ENCODE measurements around the gene SLC9A9. TPM values are rescaled to one million over a fixed set of nuclear protein-coding genes. Genes with fewer than 3 reads are reported as not detected.

Gene SLC9A9
- total RNA-seq, 3 donors from 2014 or later (not counting 1 experiment from before 2014, with no cell fraction given), result 24.0 to 29.1 (median 27.2) TPM

- peaks cover 20% of the 10 kb centered on the region in 2 donors for H3K4me1 Mint-ChIP-seq
- H3K9me3 Mint-ChIP-seq, result no peaks in the 10 kb centered on the region
- no peaks in the 10 kb centered on the region for H3K36me3 Mint-ChIP-seq
- H3K4me3 Mint-ChIP-seq, result peak overlapping the region; percentile 85
- H3K4me1 ChIP-seq (ENCODE audit: control insufficient read depth, insufficient read depth, low read length), result peaks cover 6% of the 10 kb centered on the region
- H3K27ac ChIP-seq (ENCODE audit: low read length), result no peak overlapping the region
- 88% methylated on average over 1 of the region's 2 CpGs for WGBS (ENCODE audit: insufficient coverage)
- no peaks in the 10 kb centered on the region for H3K36me3 ChIP-seq (ENCODE audit: control insufficient read depth, insufficient read depth, low read length)
- H3K27me3 ChIP-seq (ENCODE audit: control insufficient read depth, insufficient read depth, low read length), result no peaks in the 10 kb centered on the region
- DNase-seq, result no peak
- H3K4me3 ChIP-seq (ENCODE audit: low read length), result no peak overlapping the region
- no peaks in the 10 kb centered on the region for H3K27me3 Mint-ChIP-seq (ENCODE audit: low read depth in 2 of 2)
- H3K27ac Mint-ChIP-seq, result peak overlapping the region; percentile 4 to 37
- no peak for ATAC-seq
- no peaks in the 10 kb centered on the region for H3K9me3 ChIP-seq (ENCODE audit: control insufficient read depth, insufficient read depth, low read length)
- intact Hi-C loops (cut with micrococcal nuclease), result no loop called here
- TF ChIP-seq, protein P1, sequence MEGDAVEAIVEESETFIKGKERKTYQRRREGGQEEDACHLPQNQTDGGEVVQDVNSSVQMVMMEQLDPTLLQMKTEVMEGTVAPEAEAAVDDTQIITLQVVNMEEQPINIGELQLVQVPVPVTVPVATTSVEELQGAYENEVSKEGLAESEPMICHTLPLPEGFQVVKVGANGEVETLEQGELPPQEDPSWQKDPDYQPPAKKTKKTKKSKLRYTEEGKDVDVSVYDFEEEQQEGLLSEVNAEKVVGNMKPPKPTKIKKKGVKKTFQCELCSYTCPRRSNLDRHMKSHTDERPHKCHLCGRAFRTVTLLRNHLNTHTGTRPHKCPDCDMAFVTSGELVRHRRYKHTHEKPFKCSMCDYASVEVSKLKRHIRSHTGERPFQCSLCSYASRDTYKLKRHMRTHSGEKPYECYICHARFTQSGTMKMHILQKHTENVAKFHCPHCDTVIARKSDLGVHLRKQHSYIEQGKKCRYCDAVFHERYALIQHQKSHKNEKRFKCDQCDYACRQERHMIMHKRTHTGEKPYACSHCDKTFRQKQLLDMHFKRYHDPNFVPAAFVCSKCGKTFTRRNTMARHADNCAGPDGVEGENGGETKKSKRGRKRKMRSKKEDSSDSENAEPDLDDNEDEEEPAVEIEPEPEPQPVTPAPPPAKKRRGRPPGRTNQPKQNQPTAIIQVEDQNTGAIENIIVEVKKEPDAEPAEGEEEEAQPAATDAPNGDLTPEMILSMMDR (IDR thresholded peaks at IDR 0.05), result no peak
These were observed 485.9 kb downstream of the SLC9A9 start for GRCh38 chr3:143362115-143362991.

DNA sequence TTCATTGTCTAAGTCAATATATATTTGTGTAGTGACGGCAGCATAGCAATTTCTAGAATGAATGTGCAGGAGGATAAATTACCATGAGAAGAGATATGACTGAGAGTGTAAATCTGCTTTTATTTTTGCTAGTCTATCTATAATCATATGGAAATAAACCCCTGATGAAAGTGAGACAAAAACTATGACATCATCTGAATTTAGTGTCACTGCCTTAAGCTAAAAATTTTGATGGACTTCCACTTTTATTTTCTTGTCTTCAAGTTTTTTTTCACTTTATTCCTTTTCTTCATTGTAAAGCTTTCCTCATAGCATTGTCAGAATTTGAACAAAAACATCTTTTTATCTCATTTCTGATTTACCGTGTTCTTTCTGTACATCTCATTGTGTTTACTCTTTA, 486.7 kb downstream of the SLC9A9 start:
- Histone ChIP-seq H3K27me3 (ENCODE audit: control insufficient read depth, insufficient read depth, low read length) (no peaks in the 10 kb centered on the region), H3K4me1 (ENCODE audit: control insufficient read depth, insufficient read depth, low read length) (peaks cover 6% of the 10 kb centered on the region), H3K9me3 (ENCODE audit: control insufficient read depth, insufficient read depth, low read length) (no peaks in the 10 kb centered on the region), H3K27ac (ENCODE audit: low read length) (no peak overlapping the region), H3K36me3 (ENCODE audit: control insufficient read depth, insufficient read depth, low read length) (no peaks in the 10 kb centered on the region), H3K4me3 (ENCODE audit: low read length) (no peak overlapping the region)
- Mint-ChIP-seq H3K4me1 (peaks cover 20% of the 10 kb centered on the region in 2 donors), H3K27ac (no peak overlapping the region), H3K4me3 (no peak overlapping the region), H3K9me3 (no peaks in the 10 kb centered on the region), H3K27me3 (ENCODE audit: low read depth in 2 of 2) (no peaks in the 10 kb centered on the region), H3K36me3 (no peaks in the 10 kb centered on the region)
- DNase-seq (no peak), ATAC-seq (no peak)
- 89% methylated on average over 1 of the region's 2 CpGs for WGBS (ENCODE audit: insufficient coverage)
- TF ChIP-seq, protein P1 (IDR thresholded peaks at IDR 0.05), result no peak
- intact Hi-C loops (cut with micrococcal nuclease), result no loop called here

- Histone ChIP-seq H3K36me3 (ENCODE audit: control insufficient read depth, insufficient read depth, low read length) (no peaks in the 10 kb centered on the region), H3K27me3 (ENCODE audit: control insufficient read depth, insufficient read depth, low read length) (no peaks in the 10 kb centered on the region), H3K4me1 (ENCODE audit: control insufficient read depth, insufficient read depth, low read length) (peaks cover 6% of the 10 kb centered on the region), H3K9me3 (ENCODE audit: control insufficient read depth, insufficient read depth, low read length) (no peaks in the 10 kb centered on the region), H3K4me3 (ENCODE audit: low read length) (no peak overlapping the region), H3K27ac (ENCODE audit: low read length) (no peak overlapping the region)
- H3K4me3 Mint-ChIP-seq, result no peak overlapping the region
- 100% methylated on average over 2 of the region's 2 CpGs for WGBS (ENCODE audit: insufficient coverage)
- intact Hi-C loops (cut with micrococcal nuclease), result no loop called here
- no peaks in the 10 kb centered on the region for H3K36me3 Mint-ChIP-seq
- DNase-seq, result no peak
- H3K27ac Mint-ChIP-seq, result no peak overlapping the region
- TF ChIP-seq, protein P1 (IDR thresholded peaks at IDR 0.05), result no peak
- no peaks in the 10 kb centered on the region for H3K27me3 Mint-ChIP-seq (ENCODE audit: low read depth in 2 of 2)
- ATAC-seq, result no peak
- H3K9me3 Mint-ChIP-seq, result no peaks in the 10 kb centered on the region
- peaks cover 20% of the 10 kb centered on the region in 2 donors for H3K4me1 Mint-ChIP-seq
These were observed 488.0 kb downstream of the SLC9A9 start for GRCh38 chr3:143360244-143360643.

All from natural killer cell (primary cell).